ENCODE data around the gene ANKH.
A peak's percentile ranks its signal among the peaks of the same experiment; 100 is the strongest.
"Not testable (repeated sequence)": the region's sequence is repeated elsewhere in the genome, so short reads cannot be mapped to it uniquely, and the experiment has no call there.

ANKH gene

DNA sequence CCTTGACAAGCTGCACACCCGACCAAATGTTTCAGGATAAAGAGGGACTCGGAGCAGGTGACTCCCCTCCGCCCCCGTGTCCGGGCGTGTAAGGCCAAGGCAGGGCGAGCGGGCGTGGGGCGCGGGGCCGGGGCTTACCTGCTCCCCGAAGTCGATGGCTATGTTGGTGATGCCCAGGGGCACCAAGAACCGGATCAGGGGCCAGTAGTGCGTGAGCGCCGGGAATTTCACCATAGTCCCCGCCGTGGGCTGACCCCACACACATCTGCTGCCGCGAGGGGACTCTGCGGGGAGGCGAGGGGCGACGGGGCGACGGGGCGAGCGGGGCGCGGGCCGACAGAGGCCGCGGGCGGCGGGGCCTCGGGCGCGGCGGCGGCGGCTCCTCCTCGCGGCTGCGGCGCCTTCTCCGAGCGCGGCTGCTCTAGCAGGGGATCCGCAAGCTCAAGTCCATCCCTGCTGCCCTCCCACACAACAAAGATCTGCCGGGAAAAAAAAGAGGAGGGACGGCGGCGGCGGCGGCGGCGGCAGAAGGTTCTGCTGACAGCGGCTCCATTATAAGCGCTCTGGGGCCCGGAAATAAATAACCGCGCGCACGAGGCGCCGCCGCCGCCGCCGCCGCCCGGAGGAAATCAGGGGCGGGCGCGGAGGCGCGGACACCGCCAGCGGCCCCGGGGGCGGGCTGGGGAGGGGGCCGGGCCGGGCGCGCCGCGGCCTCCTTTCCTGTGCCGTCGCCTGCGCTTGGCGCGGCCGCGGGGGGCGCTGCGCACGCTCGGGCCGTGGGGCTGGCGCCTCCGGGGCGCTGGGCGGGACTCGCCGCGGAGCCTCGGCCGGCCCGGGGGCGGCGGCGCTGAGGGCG lies at the start of gene ANKH:
TSS of gene ANKH (minus strand) at position 565 of the 856 bp plus-strand sequence. CDS start at position 234, 331 bp downstream.
- Mint-ChIP-seq H3K27me3 (no peaks in the 10 kb centered on the region), H3K36me3 (peaks cover 5% of the 10 kb centered on the region), H3K9me3 (ENCODE audit: low read depth) (no peaks in the 10 kb centered on the region), H3K4me3 (peak within 1 kb of the TSS; percentile 97), H3K27ac (peak within 1 kb of the TSS; percentile 97), H3K4me1 (ENCODE audit: low read depth) (peaks cover 36% of the 10 kb centered on the region)

DNA sequence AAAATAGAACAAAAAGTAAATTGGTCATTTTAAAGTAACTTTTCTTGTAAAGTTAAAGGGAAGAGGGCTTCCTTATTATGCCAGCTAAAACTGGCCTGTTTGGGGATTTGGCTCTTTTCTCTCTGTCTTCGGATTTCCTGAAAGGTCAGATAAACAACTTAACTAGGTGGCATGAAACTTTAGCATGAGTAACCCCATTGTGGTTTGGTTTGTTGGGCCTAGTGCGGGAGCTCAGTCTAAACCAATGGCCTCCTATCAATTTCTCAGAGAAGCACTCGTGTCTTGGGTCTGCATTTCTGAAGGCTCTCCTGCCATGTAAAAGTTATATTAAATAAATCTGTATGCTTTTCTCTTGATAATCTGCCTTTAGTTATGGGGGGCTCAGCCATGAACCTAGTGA lies 48.5 kb upstream of the ANKH start:
- Mint-ChIP-seq H3K4me3 (no peak overlapping the region), H3K4me1 (ENCODE audit: low read depth) (peaks cover 37% of the 10 kb centered on the region), H3K9me3 (ENCODE audit: low read depth) (no peaks in the 10 kb centered on the region), H3K36me3 (peaks cover 3% of the 10 kb centered on the region), H3K27me3 (no peaks in the 10 kb centered on the region), H3K27ac (peak overlapping the region; percentile 82)

DNA sequence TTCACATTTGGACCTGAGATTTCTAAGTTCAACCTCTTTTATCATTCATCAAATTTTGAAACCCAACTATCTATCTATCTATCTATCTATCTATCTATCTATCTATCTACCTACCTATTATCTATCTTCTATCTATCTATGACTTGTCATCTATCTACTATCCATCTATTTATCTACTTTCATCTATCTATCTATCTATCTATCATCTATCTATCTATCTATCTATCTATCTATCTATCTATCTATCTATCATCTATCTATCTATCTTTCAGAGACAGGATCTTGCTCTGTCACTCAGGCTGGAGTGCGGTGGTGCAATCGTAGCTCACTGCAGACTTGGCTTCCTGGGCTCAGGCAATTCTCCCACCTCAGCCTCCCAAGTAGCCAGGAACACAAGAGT lies 47.5 kb upstream of the ANKH start:
- H3K27ac Mint-ChIP-seq; H3K4me3 Mint-ChIP-seq; H3K9me3 Mint-ChIP-seq (ENCODE audit: low read depth); H3K36me3 Mint-ChIP-seq; H3K27me3 Mint-ChIP-seq: not testable (repeated sequence)
- peaks cover 33% of the 10 kb centered on the region for H3K4me1 Mint-ChIP-seq (ENCODE audit: low read depth)

DNA sequence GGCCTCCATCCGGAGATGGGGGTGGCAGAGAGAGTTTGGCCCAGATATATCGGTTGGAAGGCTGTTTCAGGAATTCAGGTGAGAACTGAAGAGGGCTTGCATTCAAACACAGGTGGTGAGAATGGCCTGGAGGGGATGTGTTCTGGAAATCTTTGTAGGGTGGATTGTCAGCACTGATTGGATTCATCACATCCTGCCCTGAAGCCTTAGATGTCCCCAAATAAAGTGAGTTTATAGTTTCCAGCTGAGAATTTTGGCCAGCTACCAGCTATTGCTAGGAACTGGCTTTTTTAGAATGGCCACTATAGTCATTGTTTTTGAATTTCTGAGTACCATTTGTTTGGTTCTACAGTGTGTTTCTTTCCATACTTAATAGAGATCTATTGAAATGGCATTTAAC lies 46.1 kb upstream of the ANKH start:
- no peaks in the 10 kb centered on the region for H3K9me3 Mint-ChIP-seq (ENCODE audit: low read depth)
- no peak overlapping the region for H3K4me3 Mint-ChIP-seq
- no peaks in the 10 kb centered on the region for H3K27me3 Mint-ChIP-seq
- peaks cover 3% of the 10 kb centered on the region for H3K36me3 Mint-ChIP-seq
- H3K27ac Mint-ChIP-seq = no peak overlapping the region
- H3K4me1 Mint-ChIP-seq (ENCODE audit: low read depth) = peaks cover 29% of the 10 kb centered on the region

DNA sequence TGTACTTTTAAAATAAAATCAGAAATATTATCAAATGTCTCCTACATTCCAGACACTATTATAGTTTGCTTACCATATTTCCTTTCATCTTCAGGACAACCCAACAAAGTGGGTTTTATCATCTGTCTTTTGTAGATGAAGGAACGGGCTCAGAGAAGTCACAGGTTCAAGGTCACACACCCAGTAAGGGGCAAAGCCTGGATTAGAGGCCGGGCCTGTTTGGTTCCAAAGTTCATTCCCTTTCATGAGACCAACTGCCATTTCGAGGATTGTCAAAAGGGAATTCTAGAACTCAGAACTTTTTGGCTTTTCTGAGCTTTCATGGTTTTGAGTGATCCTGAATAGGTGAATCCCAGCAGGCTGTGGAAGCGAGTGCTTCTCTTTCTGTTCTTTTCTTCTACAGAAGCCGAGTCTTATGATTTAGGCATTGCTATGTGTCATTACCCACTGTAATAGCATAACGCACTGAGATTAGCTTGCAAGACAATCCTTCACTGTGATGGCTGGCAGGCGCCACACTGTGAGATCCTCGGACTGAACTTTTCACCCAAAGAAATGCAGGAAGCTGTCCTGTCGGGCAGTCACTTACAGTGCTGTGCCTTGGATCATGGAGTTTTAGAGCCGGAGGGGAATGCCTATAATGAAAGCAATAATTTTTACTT lies 43.8 kb upstream of the ANKH start:
- Mint-ChIP-seq H3K4me1 (ENCODE audit: low read depth) (peaks cover 14% of the 10 kb centered on the region), H3K36me3 (peaks cover 3% of the 10 kb centered on the region), H3K27me3 (no peaks in the 10 kb centered on the region), H3K9me3 (ENCODE audit: low read depth) (no peaks in the 10 kb centered on the region), H3K4me3 (no peak overlapping the region), H3K27ac (peak overlapping the region; percentile 76)

DNA sequence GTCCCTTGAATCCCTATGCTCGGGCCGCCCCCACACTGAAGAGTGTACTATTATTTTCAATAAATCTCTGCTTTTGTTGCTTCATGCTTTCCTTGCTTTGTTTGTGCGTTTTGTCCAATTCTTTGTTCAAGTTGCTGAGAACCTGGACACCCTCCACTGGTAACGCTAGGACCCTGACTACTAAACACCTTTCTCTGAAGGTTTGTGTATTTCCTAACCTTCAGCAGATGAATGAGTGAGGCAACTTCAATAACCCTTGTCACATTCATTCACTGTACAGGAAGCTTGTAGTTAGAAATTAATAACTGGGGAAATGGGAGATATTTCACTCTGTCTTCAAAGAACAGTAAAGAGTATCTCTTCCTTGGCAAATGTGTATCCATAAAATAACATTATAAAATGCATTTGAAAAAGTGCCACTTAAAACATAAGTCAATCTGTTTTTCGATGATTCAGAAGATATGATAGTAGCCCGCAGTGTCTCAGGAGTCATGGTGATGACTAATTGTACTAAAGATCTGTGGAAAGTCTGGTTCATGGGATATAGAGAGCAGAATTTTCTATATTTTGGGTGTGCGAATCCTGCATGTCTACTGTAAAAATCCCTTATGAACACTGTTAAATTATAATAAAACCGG lies 43.2 kb upstream of the ANKH start:
- H3K36me3 Mint-ChIP-seq = peaks cover 3% of the 10 kb centered on the region
- no peaks in the 10 kb centered on the region for H3K9me3 Mint-ChIP-seq (ENCODE audit: low read depth)
- peaks cover 9% of the 10 kb centered on the region for H3K4me1 Mint-ChIP-seq (ENCODE audit: low read depth)
- H3K4me3 Mint-ChIP-seq = no peak overlapping the region
- no peaks in the 10 kb centered on the region for H3K27me3 Mint-ChIP-seq
- peak overlapping the region; percentile 76 for H3K27ac Mint-ChIP-seq

DNA sequence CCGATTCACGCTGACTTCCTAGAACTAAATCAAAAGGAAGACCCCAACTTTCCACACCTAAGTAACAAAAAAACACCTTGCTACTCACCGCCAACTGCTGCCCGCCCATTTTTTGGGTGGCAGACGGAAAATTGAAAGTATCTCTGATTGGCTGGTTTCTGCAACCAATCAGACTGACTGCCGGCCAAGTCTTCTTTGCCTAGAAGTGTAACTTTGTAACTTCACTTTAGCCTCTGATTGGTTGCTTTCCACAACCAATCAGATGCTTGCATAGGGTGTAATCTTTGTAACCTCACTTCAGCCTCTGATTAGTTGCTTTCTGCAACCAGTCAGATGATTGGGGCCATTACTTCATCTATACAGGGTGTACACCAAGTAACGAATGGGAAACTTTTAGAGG lies 42.6 kb upstream of the ANKH start:
- H3K36me3 Mint-ChIP-seq = peaks cover 3% of the 10 kb centered on the region
- H3K4me3 Mint-ChIP-seq = no peak overlapping the region
- peaks cover 9% of the 10 kb centered on the region for H3K4me1 Mint-ChIP-seq (ENCODE audit: low read depth)
- H3K9me3 Mint-ChIP-seq (ENCODE audit: low read depth) = no peaks in the 10 kb centered on the region
- peak overlapping the region; percentile 76 for H3K27ac Mint-ChIP-seq
- H3K27me3 Mint-ChIP-seq = no peaks in the 10 kb centered on the region

DNA sequence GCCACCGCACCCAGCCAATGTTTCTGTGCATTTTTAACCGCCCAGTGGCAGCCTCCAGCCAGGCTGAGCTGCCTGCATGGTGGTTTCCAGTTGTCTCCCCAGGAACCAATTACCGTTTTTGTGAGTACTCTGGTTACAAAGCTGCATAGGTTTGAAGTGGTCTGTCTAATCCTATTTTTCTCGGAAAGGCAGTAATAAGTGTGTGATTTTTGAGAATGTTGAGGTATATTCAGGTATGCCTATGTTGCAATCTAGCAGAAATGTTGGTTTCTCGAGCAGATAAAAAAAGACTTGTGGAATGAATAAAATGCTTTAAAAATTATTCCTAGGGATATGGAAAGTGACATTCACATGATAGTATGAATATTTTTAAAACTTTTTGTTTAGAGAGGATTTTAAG lies 41.5 kb upstream of the ANKH start:
- peaks cover 3% of the 10 kb centered on the region for H3K36me3 Mint-ChIP-seq
- H3K4me1 Mint-ChIP-seq (ENCODE audit: low read depth) = peaks cover 9% of the 10 kb centered on the region
- no peaks in the 10 kb centered on the region for H3K9me3 Mint-ChIP-seq (ENCODE audit: low read depth)
- no peak overlapping the region for H3K27ac Mint-ChIP-seq
- H3K27me3 Mint-ChIP-seq = no peaks in the 10 kb centered on the region
- no peak overlapping the region for H3K4me3 Mint-ChIP-seq

DNA sequence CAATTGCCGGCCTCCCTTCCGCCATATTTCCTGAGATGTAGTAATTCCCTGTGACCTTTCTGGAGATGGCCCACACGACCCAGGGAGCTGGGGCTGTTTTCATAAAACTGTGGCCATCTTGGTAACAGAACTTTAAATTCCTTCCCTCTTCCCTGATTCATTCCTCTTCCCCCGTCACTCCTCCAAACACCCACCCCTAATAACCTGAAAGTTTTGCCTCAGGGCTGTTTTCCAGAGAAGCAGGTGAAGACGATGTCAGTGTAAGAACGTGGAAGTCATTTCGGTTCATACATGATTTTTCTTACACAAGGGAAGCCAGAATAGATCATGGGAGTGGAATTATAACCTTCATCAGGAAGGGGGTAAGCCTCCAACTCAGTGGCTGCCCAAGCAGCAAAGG lies 40.6 kb upstream of the ANKH start:
- no peak overlapping the region for H3K27ac Mint-ChIP-seq
- H3K4me3 Mint-ChIP-seq = no peak overlapping the region
- H3K4me1 Mint-ChIP-seq (ENCODE audit: low read depth) = peaks cover 9% of the 10 kb centered on the region
- H3K27me3 Mint-ChIP-seq = no peaks in the 10 kb centered on the region
- H3K9me3 Mint-ChIP-seq (ENCODE audit: low read depth) = no peaks in the 10 kb centered on the region
- peaks cover 3% of the 10 kb centered on the region for H3K36me3 Mint-ChIP-seq

DNA sequence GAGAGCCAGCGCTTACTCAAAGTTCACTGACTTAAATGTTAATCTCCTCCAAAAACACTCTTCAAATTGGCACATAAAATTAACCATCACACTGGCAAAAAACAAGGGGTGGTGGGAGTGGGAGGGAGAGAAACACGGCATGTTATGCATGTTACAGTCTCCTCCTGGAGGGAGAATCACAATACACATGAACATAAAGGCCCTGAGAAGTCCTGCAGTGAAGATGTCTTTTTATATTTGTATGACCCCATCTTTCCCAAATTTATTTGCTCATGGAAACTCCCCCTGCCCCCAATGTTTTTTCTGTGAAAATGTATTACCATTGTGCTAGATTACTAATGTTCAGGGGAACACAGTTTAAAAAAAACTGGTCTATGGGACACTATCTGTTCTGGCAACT lies 37.8 kb upstream of the ANKH start:
- Mint-ChIP-seq H3K4me1 (ENCODE audit: low read depth) (no peaks in the 10 kb centered on the region), H3K27me3 (no peaks in the 10 kb centered on the region), H3K4me3 (no peak overlapping the region), H3K9me3 (ENCODE audit: low read depth) (no peaks in the 10 kb centered on the region), H3K27ac (no peak overlapping the region), H3K36me3 (no peaks in the 10 kb centered on the region)

DNA sequence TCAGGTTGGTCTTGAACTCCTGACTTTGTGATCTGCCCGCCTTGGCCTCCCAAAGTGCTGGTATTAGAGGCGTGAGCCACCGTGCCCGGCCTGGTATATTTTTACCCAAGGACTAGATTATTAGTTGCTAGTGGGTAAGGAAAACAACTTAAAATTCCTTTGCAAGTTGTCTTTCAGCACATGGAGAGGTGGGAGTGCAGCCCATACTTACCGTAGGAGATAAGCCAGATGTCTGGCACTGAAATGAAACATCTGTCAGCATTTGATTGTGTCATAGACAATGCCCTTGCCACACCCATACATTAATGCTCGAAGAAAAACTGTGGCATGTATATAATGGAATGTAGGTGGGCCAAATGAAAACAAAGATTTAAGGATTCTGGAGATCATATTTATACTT lies 36.6 kb upstream of the ANKH start:
- Mint-ChIP-seq H3K9me3 (ENCODE audit: low read depth) (no peaks in the 10 kb centered on the region), H3K4me1 (ENCODE audit: low read depth) (no peaks in the 10 kb centered on the region), H3K36me3 (no peaks in the 10 kb centered on the region), H3K27ac (no peak overlapping the region), H3K4me3 (no peak overlapping the region), H3K27me3 (no peaks in the 10 kb centered on the region)

DNA sequence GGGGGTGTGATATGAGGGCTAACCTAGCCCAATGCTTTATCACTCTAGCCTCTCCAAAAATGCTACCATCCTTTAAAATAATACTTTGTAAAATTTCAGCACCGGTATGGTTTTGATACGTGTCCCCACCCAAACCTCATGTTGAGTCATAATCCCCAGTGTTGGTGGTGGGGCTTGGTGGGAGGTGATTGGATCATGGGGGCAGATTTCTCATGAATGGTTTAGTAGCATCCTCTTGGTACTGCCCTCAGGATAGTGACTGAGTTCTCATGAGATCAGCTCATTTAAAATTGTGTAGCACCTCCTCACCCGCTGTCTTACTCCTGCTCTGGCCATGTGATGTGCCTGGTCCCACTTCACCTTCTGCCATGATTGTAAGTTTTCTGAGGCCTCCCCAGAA lies 35.0 kb upstream of the ANKH start:
- Mint-ChIP-seq H3K27me3 (no peaks in the 10 kb centered on the region), H3K9me3 (ENCODE audit: low read depth) (no peaks in the 10 kb centered on the region), H3K27ac (no peak overlapping the region), H3K4me3 (no peak overlapping the region), H3K4me1 (ENCODE audit: low read depth) (no peaks in the 10 kb centered on the region), H3K36me3 (no peaks in the 10 kb centered on the region)

DNA sequence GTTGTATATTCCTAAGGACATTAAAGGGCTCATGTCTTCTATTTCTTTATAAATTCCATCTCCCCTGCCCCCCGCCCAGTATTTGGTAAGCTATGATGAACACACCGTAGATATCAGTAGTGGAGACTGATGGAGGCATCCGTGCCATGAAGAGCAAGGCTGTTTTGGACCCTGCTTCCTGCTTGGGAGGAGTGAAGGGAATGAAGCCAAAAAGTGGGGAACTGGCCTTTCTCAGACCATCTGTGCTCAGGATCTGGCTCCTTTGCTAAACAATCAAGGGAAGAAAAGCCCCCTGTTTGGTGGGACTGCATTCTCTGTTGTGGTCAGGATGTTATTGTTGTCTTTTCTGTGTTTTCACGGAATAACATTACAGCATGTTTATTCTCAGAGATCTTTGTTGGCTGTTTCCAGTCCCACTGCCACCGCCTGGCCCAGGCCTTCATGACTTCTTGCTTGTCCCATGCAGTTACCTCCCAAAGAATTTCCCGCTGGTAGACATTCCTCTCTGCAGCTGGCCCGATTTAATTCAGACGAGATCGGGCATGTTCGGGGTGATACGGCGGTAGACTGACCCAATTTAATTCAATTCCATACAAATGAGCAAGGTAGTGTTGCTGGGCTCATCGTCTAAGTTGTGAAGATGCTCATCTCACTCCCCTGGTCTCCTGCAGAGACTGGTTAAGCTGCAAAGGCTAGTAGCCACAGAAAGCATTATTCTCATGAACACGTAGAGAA lies 31.4 kb upstream of the ANKH start:
- no peaks in the 10 kb centered on the region for H3K27me3 Mint-ChIP-seq

DNA sequence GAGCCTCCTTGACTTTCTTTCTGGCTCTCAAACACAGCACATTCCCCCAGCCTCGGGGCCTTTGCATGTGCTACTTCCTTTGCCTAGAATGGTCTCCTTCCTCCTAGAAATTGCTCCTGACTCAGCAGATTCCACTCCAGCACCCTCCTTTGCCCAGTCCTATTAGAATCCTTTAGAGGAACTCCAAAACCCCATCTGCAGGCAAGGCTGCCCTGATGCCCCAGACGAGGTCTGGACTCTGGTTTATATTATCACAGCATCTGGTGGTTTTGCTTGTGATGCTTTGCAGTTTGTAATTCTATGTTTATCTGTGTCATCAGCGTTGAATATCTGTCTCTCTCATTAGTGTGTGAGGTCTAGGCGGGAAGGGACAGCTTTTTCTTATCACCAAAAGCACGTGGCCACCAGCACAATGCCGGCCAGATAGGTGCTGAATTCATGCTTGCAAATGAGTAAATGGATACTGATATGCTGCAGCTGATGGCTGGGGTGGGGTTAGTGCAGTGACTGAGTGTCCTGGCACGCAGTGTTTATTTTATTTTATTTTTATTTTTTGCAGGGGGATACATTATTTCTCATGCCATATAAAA lies 30.0 kb upstream of the ANKH start:
- Mint-ChIP-seq H3K27me3 (no peaks in the 10 kb centered on the region), H3K9me3 (ENCODE audit: low read depth) (no peaks in the 10 kb centered on the region), H3K4me1 (ENCODE audit: low read depth) (no peaks in the 10 kb centered on the region), H3K4me3 (no peak overlapping the region), H3K36me3 (no peaks in the 10 kb centered on the region), H3K27ac (no peak overlapping the region)

More for the DNA sequence above, 31.4 kb upstream of the ANKH start:
- no peaks in the 10 kb centered on the region for H3K9me3 Mint-ChIP-seq (ENCODE audit: low read depth)
- no peak overlapping the region for H3K27ac Mint-ChIP-seq
- H3K36me3 Mint-ChIP-seq = no peaks in the 10 kb centered on the region
- no peak overlapping the region for H3K4me3 Mint-ChIP-seq
- no peaks in the 10 kb centered on the region for H3K4me1 Mint-ChIP-seq (ENCODE audit: low read depth)
